GM19238 (cell line): Measurements from ENCODE around the gene POLDIP3.
"Not testable (repeated sequence)": the region's sequence is repeated elsewhere in the genome, so short reads cannot be mapped to it uniquely, and the experiment has no call there.

ENCODE experiments used
- DNase-seq: peaks from one replicate; pipeline ENCODE4 v3.0.0; 2011; ENCODE audit warnings: low spot score; ENCODE audit not compliant: insufficient read length

POLDIP3 gene

GRCh38 chr22:42561856-42562255 lies 52.8 kb downstream of the POLDIP3 start:
- no peak for DNase-seq

- no peak for DNase-seq
Measured at GRCh38 chr22:42560781-42561180, 53.9 kb downstream of the POLDIP3 start.

GRCh38 chr22:42560381-42560780 lies 54.3 kb downstream of the POLDIP3 start:
- no peak for DNase-seq

DNA sequence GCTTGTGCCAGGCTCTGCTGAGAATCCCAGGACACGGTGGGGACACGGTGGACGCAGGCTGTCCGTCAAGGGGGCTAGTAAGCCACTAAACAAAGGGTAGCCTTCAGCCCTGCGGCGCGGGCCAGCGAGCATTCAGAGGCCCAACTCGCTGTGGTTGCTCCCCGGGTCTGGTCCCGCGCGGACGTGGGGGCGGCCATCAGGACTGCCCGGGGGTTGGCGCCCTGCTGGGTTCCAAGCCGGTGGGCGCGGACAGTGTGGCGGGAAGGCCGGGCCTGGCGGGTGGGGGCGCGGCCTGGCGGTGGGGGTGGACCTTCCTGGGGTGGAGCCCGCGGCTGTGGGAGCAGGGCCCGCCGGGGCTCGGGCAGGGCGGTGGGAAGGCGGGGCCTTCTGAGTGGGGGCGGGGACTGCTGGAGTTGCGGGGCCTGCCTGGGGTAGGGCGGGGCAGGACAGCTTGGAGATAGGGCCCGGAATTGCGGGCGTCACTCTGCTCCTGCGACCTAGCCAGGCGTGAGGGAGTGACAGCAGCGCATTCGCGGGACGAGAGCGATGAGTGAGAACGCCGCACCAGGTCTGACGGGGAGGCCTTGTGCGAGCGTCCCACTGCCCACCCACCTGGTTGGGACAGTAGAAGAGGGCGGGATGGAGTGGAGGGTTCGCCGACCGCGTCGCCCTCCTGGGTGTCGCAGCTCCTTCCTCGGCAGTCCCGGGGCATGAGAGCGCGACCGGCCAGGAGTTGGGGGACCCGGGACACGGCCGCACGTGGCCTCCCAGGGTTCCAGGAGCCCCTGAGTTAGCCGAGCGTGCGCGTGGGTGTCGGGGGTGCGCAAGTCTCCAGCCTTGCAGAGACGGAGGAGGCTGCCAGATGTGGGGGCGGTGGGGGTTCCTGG lies 61.0 kb downstream of the POLDIP3 start, which contains the start of gene SERHL2:
SERHL2 (plus strand) TSS at position 482 of the 887 bp plus-strand sequence; CDS start at position 547, 65 bp downstream.
- peak; percentile 70 for DNase-seq

DNA sequence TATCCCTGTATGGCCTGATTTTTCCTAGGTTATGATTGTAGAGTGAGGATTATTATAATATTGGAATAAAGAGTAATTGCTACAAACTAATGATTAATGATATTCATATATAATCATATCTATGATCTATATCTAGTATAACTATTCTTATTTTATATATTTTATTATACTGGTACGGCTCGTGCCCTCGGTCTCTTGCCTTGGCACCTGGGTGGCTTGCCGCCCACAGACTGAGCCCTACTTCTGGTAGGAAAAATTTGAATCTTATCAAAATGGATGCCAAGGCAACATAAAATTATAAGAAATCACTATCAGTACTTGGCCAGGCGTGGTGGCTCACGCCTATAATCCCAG lies 62.4 kb downstream of the POLDIP3 start:
- not testable (repeated sequence) for DNase-seq

DNA sequence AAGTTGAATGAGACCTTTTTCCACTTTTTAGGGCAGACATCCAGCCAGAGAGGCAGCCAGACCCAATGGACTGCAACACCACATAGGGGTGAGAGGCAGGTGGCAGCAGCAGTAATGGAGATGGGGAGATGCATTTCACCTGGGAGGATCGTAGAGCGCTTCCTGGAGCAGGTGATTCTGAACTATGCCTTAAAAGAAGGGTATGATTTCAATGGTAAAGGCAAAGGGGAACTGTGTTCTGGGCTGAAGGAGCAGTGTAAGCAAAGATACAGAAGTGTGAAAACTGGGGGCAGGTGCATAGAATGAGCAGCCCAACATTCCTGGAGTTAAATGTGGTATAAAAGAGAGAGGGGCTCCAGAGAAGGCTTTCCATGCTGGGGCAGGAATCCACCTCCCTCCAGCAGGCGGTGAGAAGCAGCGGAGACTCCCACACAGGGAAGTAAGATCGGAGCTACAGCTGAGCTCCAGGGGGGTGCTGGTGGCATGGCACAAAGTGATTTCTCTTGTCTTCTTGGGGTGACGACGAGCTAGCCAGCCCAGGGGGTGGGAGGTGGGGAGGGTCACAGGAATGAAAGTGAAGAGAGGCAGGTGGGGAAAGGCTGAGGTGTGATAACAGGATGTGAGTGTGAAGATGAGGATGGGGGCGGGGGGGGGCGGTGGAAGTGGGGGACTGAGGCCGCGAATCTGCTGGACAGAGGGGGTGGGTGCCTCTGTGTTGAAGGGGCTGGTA lies 65.2 kb downstream of the POLDIP3 start:
- no peak for DNase-seq

DNA sequence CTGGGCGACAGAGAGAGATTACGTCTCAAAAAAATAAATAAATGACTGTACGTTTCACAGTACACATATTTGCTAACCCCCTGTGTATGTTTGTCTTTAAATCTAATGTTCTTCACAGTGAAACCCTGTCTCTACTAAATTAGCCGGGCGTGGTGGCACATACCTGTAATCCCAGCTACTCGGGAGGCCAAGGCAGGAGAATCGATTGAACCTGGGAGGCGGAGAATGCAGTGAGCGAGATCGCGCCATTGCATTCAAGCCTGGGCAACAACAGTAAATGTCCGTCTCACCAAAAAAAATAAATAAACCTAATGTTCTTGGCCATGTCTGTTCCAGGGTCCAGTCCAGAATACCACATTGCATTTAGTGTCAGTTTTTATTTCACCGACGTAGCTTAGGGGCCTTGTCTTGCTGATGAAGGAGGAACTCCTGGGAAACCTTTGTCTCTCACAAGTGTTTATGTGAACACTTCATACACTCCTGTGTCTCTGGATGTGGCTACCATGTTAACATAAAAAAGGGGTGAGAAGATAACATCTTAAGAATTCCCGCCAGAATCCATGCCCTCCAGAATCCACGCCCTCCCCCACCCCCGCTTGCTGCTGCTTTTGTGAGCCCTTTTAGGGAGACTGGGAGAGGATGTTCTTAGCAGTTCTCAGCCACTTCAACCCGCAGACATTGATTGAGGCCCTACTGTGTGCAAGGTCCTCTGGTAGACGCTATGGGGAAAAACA lies 65.9 kb downstream of the POLDIP3 start:
- no peak for DNase-seq

GRCh38 chr22:42548126-42548525 lies 66.6 kb downstream of the POLDIP3 start:
- DNase-seq, result not testable (repeated sequence)

- DNase-seq, result no peak
Measured at GRCh38 chr22:42547562-42547961, 67.1 kb downstream of the POLDIP3 start.

DNA sequence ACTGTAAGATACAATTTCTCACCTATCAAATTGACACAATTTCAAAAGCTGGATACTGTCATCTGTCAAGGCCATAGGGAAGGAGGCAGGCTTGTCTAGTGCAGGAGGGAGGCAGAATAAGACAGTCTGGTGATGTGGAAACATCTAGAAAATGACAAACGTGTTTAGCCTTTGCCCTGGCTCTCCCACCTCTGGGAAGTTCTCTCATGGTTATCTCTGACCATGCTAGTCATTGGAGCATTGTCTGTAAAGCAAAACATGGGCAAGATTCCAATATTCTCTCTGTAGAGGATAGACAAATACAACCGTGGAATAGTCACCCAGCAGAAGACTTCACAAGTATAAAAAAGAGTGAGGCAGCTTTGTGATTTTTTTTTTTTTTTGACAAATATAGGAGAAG lies 70.0 kb downstream of the POLDIP3 start:
- DNase-seq, result no peak

- DNase-seq, result not testable (repeated sequence)
Measured at GRCh38 chr22:42539236-42539771, 75.4 kb downstream of the POLDIP3 start.

- not testable (repeated sequence) for DNase-seq
Measured at GRCh38 chr22:42537199-42537831, 77.4 kb downstream of the POLDIP3 start.

GRCh38 chr22:42536634-42537033 lies 78.0 kb downstream of the POLDIP3 start:
- DNase-seq, result not testable (repeated sequence)

DNA sequence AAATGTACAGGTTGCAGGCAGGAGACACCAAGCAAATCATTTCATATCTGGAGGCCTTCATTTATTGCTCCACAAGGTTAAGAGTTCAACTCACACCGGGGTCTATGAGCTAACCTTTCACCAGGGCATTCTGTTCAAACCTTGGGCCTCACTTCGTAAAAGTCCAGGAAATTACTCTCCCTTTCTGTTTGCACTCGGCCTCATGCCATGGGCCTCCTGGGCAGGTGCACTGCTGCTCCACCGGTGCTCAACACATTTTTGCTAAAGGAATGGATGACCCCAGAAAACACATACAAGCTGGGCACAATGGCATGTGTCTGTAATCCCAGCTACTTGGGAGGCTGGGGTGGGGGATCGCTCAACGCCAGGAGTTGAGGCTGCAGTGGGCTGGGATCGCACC lies 78.5 kb downstream of the POLDIP3 start:
- DNase-seq, result no peak

DNA sequence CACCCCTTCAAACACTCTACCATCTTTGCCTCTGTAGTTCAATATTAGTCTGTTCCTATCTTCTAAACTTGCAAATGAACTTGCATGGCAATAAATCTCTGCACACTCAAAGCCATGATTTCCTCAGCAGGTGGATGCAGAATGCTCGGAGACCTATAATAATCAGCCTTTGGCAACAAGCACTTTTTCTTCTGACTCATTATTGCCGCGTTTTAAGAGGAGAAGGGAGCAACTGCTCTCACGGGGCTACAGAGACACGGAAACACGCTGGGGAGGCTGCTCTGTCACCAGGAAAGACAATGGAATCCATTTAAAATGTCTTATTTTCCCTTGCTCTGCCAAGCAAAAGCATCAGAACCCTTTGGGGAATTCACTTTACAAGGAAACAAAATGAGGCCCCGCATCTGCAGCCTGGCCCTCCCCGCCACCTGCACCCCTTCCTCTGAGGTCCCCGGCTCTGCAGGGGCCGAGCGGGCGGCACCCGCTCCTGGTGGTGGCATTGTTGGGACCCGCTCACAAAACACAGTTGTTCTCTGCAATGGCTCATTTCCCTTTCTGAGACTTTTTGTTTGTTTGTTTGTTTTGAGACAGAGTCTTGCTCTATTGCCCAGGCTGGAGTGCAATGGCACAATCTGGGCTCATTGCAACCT lies 79.5 kb downstream of the POLDIP3 start:
- DNase-seq, result not testable (repeated sequence)
